Gastrocnemius medialis (tissue), 4 donors: ENCODE measurements around the gene SMAD6. TPM values are rescaled to one million over a fixed set of nuclear protein-coding genes. Genes with fewer than 3 reads are reported as not detected.

Source experiments
- ATAC-seq, 2 donors: fragments of 150-250 bp; one replicate each; pipeline ENCODE4 v1.9.1; 2016
- DNase-seq, 2 donors: peaks; one replicate each; pipeline ENCODE4 v3.0.0-alpha.2; 2019
- H3K27ac ChIP-seq, 4 donors: fragments of 200-600 bp; sonication (generic); 1 replicate in 1 of 4; 2 replicates in 3 of 4; pipeline ENCODE4 v1.5.1; 2016 to 2018; ENCODE audit warnings: mild to moderate bottlenecking in 2 of 4, moderate library complexity in 1 of 4
- H3K27me3 ChIP-seq, 3 donors: fragments of 200-600 bp; sonication (generic) in 2 of 3; 1 replicate in 1 of 3; 2 replicates in 2 of 3; pipeline versions ENCODE4 v1.5.1 to v1.6.0; 2016 to 2019; ENCODE audit warnings: mild to moderate bottlenecking in 1 of 3, moderate library complexity in 1 of 3
- H3K36me3 ChIP-seq, 2 donors: fragments of 200-600 bp; sonication (generic) in 1 of 2; one replicate each; pipeline ENCODE4 v1.5.1; 2017 to 2018
- H3K4me1 ChIP-seq, 2 donors: fragments of 200-600 bp; sonication (generic) in 1 of 2; one replicate each; pipeline ENCODE4 v1.5.1; 2016 to 2017; ENCODE audit warnings: mild to moderate bottlenecking in 2 of 2
- H3K4me3 ChIP-seq, 4 donors: fragments of 200-600 bp; sonication (generic) in 3 of 4; 1 replicate in 1 of 4; 2 replicates in 3 of 4; pipeline ENCODE4 v1.5.1; 2016 to 2019; ENCODE audit warnings: mild to moderate bottlenecking in 2 of 4
- H3K9me3 ChIP-seq, 3 donors: fragments of 200-600 bp; sonication (generic) in 2 of 3; 1 replicate in 1 of 3; 2 replicates in 2 of 3; pipeline ENCODE4 v1.5.1; 2016 to 2019
- CTCF ChIP-seq, 5 experiments: fragments of 450-650 bp in 3 of 5; fragments of 200-600 bp in 2 of 5; sonication (generic) in 2 of 5; IDR thresholded peaks in 4 of 5; conservative IDR thresholded peaks in 1 of 5; 1 replicate in 4 of 5; 2 replicates in 1 of 5; pipeline ENCODE4 v1.5.1; 2016 to 2019; ENCODE audit warnings: antibody characterized with exemption in 5 of 5, mild to moderate bottlenecking in 3 of 5, moderate library complexity in 3 of 5
- POLR2A ChIP-seq, 2 donors: fragments of 450-650 bp; IDR thresholded peaks; one replicate each; pipeline ENCODE4 v1.6.1; 2017; ENCODE audit warnings: antibody characterized with exemption in 2 of 2, mild to moderate bottlenecking in 2 of 2, moderate library complexity in 2 of 2
- in situ Hi-C, 4 donors: fragments of 200-750 bp; cut with MboI; loops; one replicate each; pipeline versions ENCODE4 v1.15.0 to v1.8.0; 2017; ENCODE audit warnings: low sequenced_read_pairs in 4 of 4
- intact Hi-C: fragments of 100-400 bp; cut with DNase I; formaldehyde crosslinking; loops from one replicate; pipeline ENCODE4 v1.15.1; 2023; ENCODE audit warnings: low total_unique reads
- total RNA-seq, 4 donors: library from RNA; depleted of rRNA; stranded (reverse); fragments of >200 nt; gene quantifications; one replicate each; pipeline versions ENCODE4 v1.1.0 to v1.2.3, GENCODE V29; 2016

SMAD6 gene
- total RNA-seq, 4 donors from 2014 or later, result 2.2 to 3.7 (median 2.4) TPM

- no peak for DNase-seq
- Histone ChIP-seq H3K9me3 (no peaks in the 10 kb centered on the region), H3K4me1 (peaks cover 0 to 13% of the 10 kb centered on the region in 2 donors), H3K4me3 (no peak overlapping the region), H3K27me3 (no peaks in the 10 kb centered on the region), H3K36me3 (no peaks in the 10 kb centered on the region), H3K27ac (no peak overlapping the region)
- ATAC-seq, result no peak
- intact Hi-C loops (no loop called here), in situ Hi-C loops (no loop called here)
- TF ChIP-seq POLR2A (IDR thresholded peaks at IDR 0.05) (no peak), CTCF (IDR thresholded peaks at IDR 0.05 in 4 of 5, conservative IDR thresholded peaks at IDR 0.05 in 1 of 5) (no peak)
Measured at GRCh38 chr15:66711862-66712261, 9.8 kb downstream of the SMAD6 start.

- TF ChIP-seq POLR2A (IDR thresholded peaks at IDR 0.05) (no peak), CTCF (IDR thresholded peaks at IDR 0.05 in 4 of 5, conservative IDR thresholded peaks at IDR 0.05 in 1 of 5) (no peak)
- ATAC-seq (no peak), DNase-seq (no peak)
- H3K4me3 ChIP-seq, result no peak overlapping the region
- no peaks in the 10 kb centered on the region for H3K36me3 ChIP-seq
- in situ Hi-C loops, result no loop called here
- intact Hi-C loops, result no loop called here
- no peaks in the 10 kb centered on the region for H3K27me3 ChIP-seq
- H3K9me3 ChIP-seq, result no peaks in the 10 kb centered on the region
- no peak overlapping the region for H3K27ac ChIP-seq
- H3K4me1 ChIP-seq, result peaks cover 0 to 5% of the 10 kb centered on the region in 2 donors
Measured at GRCh38 chr15:66713843-66714508, 11.9 kb downstream of the SMAD6 start.

DNA sequence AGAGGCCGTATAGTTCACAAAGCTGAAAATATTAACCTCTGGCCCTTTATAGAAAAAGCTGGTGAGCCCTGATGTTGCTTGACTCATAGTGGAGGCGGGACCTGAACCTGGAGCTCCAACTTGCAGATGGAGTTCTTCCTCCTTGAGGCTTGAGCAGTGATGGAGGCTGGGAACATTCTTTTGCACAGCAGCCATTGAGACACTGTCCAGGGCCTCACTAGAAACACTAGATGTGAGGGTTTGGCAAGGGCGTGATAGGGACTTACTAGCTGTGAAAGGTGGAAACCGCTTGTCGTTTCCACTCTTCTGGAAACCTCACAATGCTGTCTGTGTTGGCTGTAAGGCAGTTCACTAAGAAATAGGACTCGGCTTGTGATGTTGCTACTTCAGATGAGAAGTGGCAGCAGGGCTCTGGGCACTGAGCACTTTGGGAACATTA, 12.5 kb downstream of the SMAD6 start:
- TF ChIP-seq CTCF (IDR thresholded peaks at IDR 0.05 in 4 of 5, conservative IDR thresholded peaks at IDR 0.05 in 1 of 5), result no peak
- TF ChIP-seq POLR2A (IDR thresholded peaks at IDR 0.05), result no peak
- intact Hi-C loops (no loop called here), in situ Hi-C loops (no loop called here)
- Histone ChIP-seq H3K27me3 (no peaks in the 10 kb centered on the region), H3K4me1 (peaks cover 0 to 5% of the 10 kb centered on the region in 2 donors), H3K9me3 (no peaks in the 10 kb centered on the region), H3K36me3 (no peaks in the 10 kb centered on the region), H3K27ac (no peak overlapping the region), H3K4me3 (no peak overlapping the region)
- no peak for DNase-seq
- ATAC-seq, result no peak

DNA sequence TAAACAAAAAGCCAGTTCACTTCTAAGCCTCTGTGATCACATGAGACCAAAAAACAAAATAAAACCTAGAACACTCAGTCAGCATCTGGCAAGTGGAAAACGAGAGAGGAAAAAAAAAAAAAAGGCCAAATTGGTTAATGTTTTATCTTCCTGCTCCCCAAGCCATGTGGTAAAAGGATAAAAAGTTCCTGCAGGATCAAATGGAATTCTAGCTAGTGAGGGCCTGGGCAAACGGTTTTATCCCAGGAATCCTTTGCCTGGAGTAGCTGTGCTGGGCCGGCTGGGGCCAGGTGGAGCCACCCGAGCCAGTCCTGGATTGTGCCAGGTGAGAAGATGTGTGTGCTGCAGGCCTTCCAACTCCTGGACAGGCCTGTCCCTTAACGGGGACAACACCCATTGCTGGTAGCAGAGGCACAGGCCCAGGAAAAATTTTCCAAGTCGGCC, 13.2 kb downstream of the SMAD6 start:
- Histone ChIP-seq H3K9me3 (no peaks in the 10 kb centered on the region), H3K4me3 (no peak overlapping the region), H3K36me3 (no peaks in the 10 kb centered on the region), H3K4me1 (peaks cover 0 to 5% of the 10 kb centered on the region in 2 donors), H3K27me3 (no peaks in the 10 kb centered on the region), H3K27ac (no peak overlapping the region)
- DNase-seq, result no peak
- ATAC-seq, result no peak
- in situ Hi-C loops (no loop called here), intact Hi-C loops (no loop called here)
- TF ChIP-seq CTCF (IDR thresholded peaks at IDR 0.05 in 4 of 5, conservative IDR thresholded peaks at IDR 0.05 in 1 of 5) (no peak), POLR2A (IDR thresholded peaks at IDR 0.05) (no peak)
